ENCODE results near the gene CLPTM1L.
"Not testable (repeated sequence)": the region's sequence is repeated elsewhere in the genome, so short reads cannot be mapped to it uniquely, and the experiment has no call there.

The CLPTM1L gene

DNA sequence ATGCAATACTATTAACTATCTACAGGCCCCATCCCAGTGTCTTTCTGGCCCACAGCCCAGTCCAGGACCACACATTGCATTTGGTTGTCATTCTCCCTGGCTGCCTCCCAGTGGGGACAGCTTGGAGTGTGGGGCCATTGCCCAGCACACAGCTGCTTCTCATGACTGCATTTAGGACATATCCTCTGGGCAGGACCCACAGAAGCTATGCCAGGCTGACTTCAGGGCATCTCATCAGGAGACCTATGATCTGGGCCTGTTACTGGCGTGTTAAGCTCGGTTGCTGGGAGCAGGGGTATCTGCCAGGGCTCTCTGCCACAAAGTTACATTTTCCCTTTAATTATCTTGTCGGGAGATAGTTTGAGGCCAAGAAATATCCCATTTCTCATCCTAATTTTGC lies 32.1 kb upstream of the CLPTM1L start:
- H2AFZ ChIP-seq: no peak overlapping the region
- H3K4me3 ChIP-seq (ENCODE audit: low read depth, low read length): no peak overlapping the region
- H3K4me2 ChIP-seq (ENCODE audit: low read length): no peak overlapping the region
- no peak overlapping the region for H3K27ac ChIP-seq
- TF ChIP-seq, protein P1, sequence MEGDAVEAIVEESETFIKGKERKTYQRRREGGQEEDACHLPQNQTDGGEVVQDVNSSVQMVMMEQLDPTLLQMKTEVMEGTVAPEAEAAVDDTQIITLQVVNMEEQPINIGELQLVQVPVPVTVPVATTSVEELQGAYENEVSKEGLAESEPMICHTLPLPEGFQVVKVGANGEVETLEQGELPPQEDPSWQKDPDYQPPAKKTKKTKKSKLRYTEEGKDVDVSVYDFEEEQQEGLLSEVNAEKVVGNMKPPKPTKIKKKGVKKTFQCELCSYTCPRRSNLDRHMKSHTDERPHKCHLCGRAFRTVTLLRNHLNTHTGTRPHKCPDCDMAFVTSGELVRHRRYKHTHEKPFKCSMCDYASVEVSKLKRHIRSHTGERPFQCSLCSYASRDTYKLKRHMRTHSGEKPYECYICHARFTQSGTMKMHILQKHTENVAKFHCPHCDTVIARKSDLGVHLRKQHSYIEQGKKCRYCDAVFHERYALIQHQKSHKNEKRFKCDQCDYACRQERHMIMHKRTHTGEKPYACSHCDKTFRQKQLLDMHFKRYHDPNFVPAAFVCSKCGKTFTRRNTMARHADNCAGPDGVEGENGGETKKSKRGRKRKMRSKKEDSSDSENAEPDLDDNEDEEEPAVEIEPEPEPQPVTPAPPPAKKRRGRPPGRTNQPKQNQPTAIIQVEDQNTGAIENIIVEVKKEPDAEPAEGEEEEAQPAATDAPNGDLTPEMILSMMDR (IDR thresholded peaks at IDR 0.05): no peak
- H3K4me1 ChIP-seq: no peaks in the 10 kb centered on the region
- no peaks in the 10 kb centered on the region for H3K36me3 ChIP-seq (ENCODE audit: control insufficient read depth, insufficient read depth, low read length)
- H3K27me3 ChIP-seq (ENCODE audit: control insufficient read depth, insufficient read depth, low read length): no peaks in the 10 kb centered on the region
- no peaks in the 10 kb centered on the region for H3K9me3 ChIP-seq (ENCODE audit: control insufficient read depth, low read length)
- H3K9ac ChIP-seq: no peak overlapping the region
- no peaks in the 10 kb centered on the region for H3K79me2 ChIP-seq

- Histone ChIP-seq H3K27me3 (ENCODE audit: control insufficient read depth, insufficient read depth, low read length) (no peaks in the 10 kb centered on the region), H3K36me3 (ENCODE audit: control insufficient read depth, insufficient read depth, low read length) (no peaks in the 10 kb centered on the region), H3K79me2 (no peaks in the 10 kb centered on the region), H2AFZ (no peak overlapping the region), H3K4me1 (no peaks in the 10 kb centered on the region), H3K9me3 (ENCODE audit: control insufficient read depth, low read length) (no peaks in the 10 kb centered on the region), H3K9ac (no peak overlapping the region), H3K4me2 (ENCODE audit: low read length) (no peak overlapping the region), H3K27ac (no peak overlapping the region), H3K4me3 (ENCODE audit: low read depth, low read length) (no peak overlapping the region)
- TF ChIP-seq, protein P1 (IDR thresholded peaks at IDR 0.05): no peak
Observed at GRCh38 chr5:1375871-1376810, 31.2 kb upstream of the CLPTM1L start.

DNA sequence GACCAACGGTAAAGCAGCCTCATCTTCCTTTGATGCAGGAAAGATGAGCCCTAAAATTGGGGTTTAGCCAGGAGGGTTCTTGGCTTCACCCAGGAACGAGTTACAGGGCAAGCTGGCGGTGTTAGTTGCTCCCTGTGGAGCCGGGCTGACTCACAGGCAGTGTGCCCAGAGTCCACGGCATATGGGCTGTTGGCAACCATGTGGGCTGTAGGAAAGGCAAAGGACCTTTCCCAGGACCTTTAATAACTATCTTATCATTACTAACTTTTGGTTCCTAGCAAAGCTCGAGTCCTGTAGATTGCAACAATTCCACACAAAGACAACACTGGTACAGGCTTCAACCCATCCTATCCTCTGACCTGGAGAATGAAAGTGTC lies 29.8 kb upstream of the CLPTM1L start:
- TF ChIP-seq, protein P1 (IDR thresholded peaks at IDR 0.05): no peak
- Histone ChIP-seq H3K27me3 (ENCODE audit: control insufficient read depth, insufficient read depth, low read length) (no peaks in the 10 kb centered on the region), H3K4me3 (ENCODE audit: low read depth, low read length) (no peak overlapping the region)

GRCh38 chr5:1374030-1374678 lies 29.3 kb upstream of the CLPTM1L start:
- H3K9me3 ChIP-seq (ENCODE audit: control insufficient read depth, low read length): no peaks in the 10 kb centered on the region
- TF ChIP-seq, protein P1 (IDR thresholded peaks at IDR 0.05): no peak
- H3K4me3 ChIP-seq (ENCODE audit: low read depth, low read length): no peak overlapping the region
- H2AFZ ChIP-seq: no peak overlapping the region
- H3K9ac ChIP-seq: no peak overlapping the region
- H3K36me3 ChIP-seq (ENCODE audit: control insufficient read depth, insufficient read depth, low read length): no peaks in the 10 kb centered on the region
- H3K4me2 ChIP-seq (ENCODE audit: low read length): no peak overlapping the region
- H3K27ac ChIP-seq: no peak overlapping the region
- H3K4me1 ChIP-seq: no peaks in the 10 kb centered on the region
- H3K79me2 ChIP-seq: no peaks in the 10 kb centered on the region
- H3K27me3 ChIP-seq (ENCODE audit: control insufficient read depth, insufficient read depth, low read length): no peaks in the 10 kb centered on the region

More for the DNA sequence above, 29.8 kb upstream of the CLPTM1L start:
- Histone ChIP-seq H3K36me3 (ENCODE audit: control insufficient read depth, insufficient read depth, low read length) (no peaks in the 10 kb centered on the region), H3K9me3 (ENCODE audit: control insufficient read depth, low read length) (no peaks in the 10 kb centered on the region), H3K4me1 (no peaks in the 10 kb centered on the region), H3K4me2 (ENCODE audit: low read length) (no peak overlapping the region), H3K79me2 (no peaks in the 10 kb centered on the region), H3K27ac (no peak overlapping the region), H2AFZ (no peak overlapping the region), H3K9ac (no peak overlapping the region)

DNA sequence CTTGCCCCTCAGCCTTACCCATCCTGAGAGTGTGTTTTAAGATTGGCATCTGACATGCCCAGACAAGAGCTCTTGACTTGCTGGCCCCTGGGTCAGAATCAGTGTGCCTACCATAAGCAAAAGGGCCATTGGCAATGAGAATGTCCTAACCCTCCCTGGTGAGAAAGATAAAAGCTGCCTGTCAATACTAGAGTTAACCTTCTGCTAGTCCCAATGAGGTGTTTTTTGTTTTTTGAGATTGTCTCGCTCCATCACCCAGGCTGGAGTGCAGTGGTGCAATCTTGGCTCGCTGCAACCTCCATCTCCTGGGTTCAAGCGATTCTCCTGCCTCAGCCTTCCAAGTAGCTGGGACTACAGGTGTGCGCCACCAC lies 27.1 kb upstream of the CLPTM1L start:
- H3K27ac ChIP-seq; H3K9me3 ChIP-seq (ENCODE audit: control insufficient read depth, low read length); H3K4me2 ChIP-seq (ENCODE audit: low read length); H3K9ac ChIP-seq; H3K4me3 ChIP-seq (ENCODE audit: low read depth, low read length); H3K27me3 ChIP-seq (ENCODE audit: control insufficient read depth, insufficient read depth, low read length); H3K79me2 ChIP-seq; H3K4me1 ChIP-seq; H3K36me3 ChIP-seq (ENCODE audit: control insufficient read depth, insufficient read depth, low read length); H2AFZ ChIP-seq: not testable (repeated sequence)

All from parathyroid adenoma (tissue), 2 donors.